SW480 (cell line): ENCODE data around the gene VPS51.
A peak's percentile ranks its signal among the peaks of the same experiment; 100 is the strongest.

Source experiments
- DNase-seq: peaks from one replicate; pipeline ENCODE4 v3.0.0-alpha.2; 2016; ENCODE audit warnings: low spot score

VPS51 gene

GRCh38 chr11:65119670-65119995, 23.6 kb downstream of the VPS51 start:
- DNase-seq = no peak

DNA sequence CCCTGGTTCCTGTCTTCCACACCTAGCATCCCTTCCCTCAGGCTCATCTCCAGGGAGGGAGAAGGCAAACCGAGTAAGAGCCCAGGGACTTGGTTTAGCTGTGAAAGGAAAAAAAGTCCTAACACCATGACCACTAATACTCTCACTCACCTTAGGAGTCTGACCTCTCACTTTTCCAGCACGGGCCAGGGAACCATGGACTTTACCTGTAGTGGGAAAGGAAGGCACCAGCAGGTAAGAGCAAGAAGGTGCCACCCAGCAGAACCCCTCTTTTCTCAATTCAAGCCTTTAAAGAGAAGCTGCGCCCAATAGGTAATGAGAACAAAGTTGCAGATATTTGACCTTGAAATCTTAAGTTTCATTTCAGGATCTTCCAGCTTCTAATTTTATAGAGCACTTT, 24.8 kb downstream of the VPS51 start:
- no peak for DNase-seq

- peak; percentile 37 for DNase-seq
Observed at GRCh38 chr11:65121447-65121864, 25.4 kb downstream of the VPS51 start.

DNA sequence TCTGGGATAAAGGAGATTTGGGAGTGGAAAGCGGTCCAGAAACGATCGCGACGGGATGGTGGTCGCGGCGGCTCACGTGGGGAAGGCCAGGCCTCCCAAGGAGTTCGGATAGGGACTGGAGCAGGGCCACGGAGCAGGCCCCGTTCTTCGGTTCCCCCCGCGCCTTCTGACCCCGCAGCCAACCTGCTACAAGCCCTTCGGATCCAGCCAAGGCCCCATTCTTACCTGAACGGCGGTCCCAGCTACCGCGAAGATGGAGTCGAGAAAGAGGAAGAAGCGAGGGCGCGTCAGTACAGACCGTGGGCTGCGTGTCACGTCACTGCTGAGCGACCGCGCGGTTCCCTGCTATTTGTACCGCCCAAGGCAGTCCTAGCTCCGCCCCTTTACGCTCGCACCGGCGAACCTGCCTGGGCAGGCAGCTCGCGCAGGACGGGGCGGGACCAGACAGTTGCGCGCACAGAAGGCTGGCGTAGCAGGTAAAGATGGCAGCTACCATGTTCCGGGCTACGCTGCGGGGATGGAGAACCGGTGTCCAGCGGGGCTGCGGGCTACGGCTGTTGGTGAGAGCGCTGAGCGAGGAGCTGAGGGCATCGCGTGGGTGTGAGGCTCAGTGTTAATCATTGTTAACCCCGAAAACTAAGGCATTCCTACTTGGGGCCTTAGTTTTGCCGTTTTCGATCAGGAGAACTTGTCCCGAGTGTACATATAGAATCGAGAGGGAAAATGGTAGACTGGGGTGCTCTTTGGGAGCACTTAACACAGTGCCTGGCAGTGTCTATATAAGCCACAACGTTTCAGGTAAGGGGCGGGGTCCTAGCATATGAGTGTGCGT, 26.1 kb downstream of the VPS51 start, which contains the start of the genes FAU and MRPL49:
Gene FAU (minus strand): TSS at position 270 of the 832 bp plus-strand sequence. CDS start 321 bp downstream, outside the sequence.
Gene MRPL49 (plus strand): TSS at position 457 of the 832 bp plus-strand sequence. CDS start 26 bp downstream, at position 483.
- peak; percentile 98 for DNase-seq

GRCh38 chr11:65124480-65125196, 28.6 kb downstream of the VPS51 start:
- DNase-seq = no peak

DNA sequence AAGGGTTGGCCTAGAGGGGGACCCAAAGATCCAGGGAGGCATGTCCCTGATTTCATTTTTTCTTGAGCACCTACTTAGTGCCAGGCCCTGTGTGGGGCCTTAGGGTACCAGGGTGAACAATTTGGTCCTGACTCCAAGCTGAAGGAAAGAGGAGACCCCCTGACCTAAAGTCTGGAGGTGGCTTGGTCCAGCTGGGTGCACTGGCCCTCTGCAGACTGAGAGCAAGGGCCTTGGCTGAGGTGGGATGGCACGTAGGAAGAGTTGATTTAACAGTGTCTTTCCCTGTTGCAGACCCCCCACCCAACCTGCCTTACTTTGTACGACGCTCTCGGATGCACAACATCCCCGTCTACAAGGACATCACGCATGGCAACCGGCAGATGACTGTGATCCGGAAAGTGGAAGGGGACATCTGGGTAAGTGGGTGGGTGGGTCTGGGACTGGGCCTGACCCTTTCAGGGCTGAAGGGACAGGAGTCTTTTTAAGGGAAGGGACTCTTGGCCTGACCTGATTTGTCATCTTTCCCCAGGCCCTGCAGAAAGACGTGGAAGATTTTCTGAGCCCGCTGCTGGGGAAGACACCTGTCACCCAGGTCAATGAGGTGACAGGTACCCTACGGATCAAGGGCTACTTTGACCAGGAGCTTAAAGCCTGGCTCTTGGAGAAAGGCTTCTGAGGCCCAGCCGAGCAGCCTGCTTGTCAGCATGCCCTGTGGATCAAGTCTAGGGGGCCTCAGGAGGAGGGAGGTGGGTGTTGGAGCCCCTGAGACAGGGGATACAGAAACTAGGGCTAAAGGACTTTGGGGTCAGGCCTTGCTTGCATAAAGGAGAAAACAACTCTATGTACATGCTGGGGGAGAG, 29.4 kb downstream of the VPS51 start:
- DNase-seq = no peak

DNA sequence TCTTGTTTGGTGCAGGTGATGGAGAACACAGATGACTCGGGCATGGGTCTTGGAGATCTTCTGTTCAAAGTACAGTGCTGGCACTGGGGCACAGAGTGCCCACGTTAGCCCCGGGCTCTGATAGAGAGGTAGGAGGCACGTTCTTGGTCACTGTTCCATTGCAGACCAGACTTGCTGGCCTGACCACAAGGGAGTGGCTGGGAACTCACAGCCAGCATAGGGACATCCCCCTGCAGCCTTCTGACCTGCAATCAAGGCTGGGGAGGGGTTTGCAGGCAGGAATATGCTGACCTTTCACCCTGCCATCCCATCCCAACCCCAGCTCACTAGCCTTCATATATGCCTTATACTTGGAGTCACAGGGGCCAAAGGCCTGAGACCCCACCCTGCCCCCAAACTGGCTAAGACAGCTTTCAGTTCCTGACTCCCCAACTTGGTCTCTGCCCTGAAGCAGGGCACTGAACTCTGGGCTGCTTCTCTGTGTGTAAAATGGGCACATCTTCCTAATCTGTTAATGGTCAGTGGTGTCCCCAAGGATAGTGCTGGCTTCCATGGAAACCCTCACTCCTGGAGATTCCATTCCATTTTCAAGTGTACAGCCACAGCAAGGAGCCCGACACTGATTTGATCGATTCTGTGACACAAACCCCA, 30.7 kb downstream of the VPS51 start:
- DNase-seq = no peak

DNA sequence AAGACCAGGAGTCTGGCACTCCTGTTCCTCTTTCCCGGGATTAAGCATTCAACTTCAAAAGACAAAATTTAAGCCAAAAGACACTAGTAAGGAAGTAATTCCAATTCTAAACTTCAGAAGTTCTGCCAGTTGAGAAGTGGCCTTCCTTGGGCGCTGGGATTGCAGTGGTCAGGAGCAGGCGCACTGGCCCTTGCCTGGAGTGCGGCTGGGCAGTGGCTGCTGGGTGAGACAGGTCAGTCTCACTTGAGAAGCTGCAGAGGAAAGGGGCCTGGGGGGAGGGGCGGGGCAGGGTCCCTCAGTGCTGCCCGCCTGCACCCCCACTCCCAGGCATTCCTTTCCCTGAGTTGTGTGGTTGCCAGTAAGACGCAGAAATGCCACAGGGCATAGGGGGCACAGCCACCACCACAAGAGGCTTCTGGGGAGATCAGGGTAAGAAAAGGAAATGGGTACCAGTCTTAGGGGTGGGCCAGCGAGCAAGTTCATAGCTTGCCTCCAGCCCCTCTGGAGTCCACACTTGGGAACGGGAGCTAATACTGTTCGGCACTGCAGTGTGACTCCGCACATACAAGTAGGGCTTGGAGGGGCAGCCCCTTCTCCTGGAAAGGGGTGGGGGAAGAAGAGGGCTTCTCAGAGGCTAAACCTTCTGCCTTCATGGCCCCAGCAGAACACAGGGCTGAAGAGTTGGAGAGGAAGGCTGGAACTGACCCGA, 31.6 kb downstream of the VPS51 start:
- no peak for DNase-seq

GRCh38 chr11:65128182-65129145, 32.5 kb downstream of the VPS51 start:
- no peak for DNase-seq

DNA sequence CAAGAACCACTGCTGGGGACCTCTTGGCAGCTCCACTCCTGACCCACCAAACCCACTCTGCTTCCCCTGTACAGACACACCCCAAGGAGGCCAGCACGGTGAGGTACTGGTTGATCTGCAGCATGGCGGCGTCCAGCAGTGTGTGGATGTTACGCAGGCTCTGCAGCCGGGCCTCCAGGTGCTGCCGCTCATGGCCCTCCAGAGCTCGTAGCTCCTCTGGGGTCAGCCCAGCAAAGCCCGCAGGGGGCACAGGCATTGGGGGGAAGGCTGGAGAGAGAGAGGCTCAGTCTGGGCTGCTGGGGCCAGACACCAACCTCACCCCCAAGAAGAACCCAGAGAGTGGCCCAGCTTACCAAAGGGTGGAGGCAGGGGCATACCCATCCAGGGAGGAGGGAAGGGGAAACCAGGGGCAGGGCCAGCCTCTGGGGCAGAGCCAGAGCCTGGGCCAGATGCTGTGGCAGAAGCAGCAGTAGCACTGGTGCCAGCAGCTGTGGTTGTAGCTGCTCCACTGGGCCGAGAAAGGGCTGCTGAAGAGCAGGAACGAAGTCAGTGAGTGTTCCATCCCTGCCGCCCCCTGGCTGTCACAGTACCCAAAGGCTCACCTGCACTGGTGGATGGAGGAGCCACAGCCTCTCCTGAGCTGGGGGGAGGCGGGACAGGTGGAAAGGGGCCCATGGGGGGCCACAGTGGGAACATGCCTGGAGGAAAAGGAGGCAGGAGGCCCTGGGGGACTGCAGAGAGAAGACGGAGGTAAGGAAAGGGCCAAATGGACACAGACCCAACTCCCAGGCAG, 33.8 kb downstream of the VPS51 start:
- no peak for DNase-seq

- DNase-seq = no peak
Observed at GRCh38 chr11:65130631-65131416, 34.8 kb downstream of the VPS51 start.

DNA sequence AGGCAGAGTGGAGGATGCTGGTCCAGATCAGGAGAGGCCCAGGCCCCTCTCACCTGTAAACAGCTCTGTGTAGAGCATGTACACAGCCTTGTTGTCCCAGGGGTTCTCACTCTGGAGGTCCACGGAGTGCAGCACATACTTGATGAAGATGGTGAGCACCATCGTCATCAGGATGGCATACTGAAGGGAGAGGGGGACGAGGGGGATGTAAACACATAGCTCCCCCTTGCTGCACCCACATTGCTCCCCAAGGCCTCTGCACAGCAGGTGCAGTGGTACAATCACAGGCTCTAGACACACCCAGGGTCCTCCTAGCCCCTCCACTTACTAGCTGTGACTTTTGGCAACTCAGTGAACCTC, 35.4 kb downstream of the VPS51 start:
- DNase-seq = no peak

GRCh38 chr11:65131895-65132237, 35.9 kb downstream of the VPS51 start:
- no peak for DNase-seq

DNA sequence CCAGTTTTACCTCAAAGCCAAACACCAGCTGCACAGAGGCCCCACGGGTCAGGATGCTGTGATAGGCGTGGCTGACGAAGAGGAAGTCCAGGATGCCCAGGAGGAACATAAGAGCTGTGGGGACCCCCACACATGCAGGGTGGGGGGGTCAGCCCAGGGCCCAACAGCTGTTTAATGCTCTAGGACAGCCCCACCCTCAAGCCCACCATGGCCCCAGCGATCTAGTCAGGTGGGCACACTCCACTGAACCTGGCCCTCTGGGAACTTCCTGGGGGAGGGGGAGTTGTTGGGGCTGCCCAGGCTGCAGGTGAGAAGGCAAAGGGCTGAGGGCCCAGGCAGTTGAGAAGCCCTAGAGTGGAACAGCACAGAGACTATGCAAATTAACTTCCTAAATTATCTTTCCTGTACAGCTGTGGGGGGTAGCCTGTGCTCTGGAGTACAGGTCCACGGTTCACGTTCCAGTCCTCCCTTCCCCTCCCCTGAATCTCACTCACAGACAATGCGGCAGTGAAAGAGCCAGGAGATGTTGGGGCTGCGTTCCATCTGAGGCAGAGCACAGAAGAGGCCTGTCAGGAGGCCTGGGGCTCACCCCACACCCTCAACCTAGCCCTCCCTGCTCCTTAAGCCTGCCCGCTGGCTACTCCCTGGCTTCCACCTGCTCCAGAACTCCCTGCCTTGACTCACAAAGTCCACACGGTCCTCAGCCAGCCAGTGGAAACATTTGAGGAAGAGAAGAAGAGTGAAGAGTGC, 36.4 kb downstream of the VPS51 start:
- DNase-seq = no peak

DNA sequence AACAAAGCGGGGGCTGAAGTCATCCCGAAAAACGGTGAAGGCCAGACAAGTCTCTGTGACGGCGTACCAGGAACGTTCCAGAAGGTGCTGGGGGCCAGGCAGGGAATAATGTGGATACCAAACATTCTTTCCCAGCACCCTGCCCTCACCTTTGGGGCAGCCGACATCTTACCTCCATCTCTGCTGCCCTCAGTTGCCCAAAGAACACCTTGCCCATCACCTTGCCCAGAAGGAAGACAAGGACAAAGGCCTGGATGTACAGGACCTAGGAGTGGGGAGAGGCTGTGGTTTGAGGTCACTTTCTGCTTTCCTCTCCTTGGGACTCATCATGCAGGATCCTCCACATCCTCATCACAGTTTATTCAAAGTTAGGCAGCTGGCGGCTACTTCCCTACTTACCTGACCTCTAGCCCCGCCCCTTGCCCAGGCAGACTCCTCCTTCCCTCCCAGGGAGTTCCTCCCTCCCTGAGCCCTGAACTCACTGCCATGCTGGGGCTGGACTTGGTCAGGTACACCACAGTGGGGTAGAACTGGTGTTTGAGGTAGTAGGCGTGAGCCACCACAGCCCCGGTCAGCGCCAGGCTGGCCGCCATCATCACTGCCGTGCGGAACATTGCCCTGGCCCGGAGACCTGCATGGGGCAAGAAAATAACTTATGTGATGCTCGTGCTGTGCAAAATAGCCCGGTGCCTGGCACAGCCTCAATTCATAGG, 37.1 kb downstream of the VPS51 start:
- DNase-seq = peak; percentile 67

DNA sequence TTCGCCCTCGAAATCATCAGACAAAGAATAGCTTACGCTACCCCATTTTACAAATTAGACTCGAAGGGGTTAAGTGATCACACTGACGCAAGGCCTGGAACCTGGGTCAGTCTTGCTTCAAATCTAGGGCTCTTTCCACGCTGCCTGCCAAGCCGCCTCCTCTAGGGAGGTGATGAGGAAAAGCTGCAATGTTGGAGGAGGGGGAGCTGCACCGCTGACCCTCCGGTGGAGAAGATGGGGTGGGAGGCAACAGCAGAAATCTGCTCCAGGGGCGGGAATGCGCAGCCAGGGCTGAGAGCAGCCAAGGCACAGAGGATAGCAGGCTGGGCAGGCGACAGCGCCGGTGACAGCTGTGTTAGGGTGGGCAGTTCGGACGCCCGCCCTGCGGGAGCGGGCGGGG, 37.7 kb downstream of the VPS51 start:
- DNase-seq = no peak
